Measurements from ENCODE around the gene ODAD3.

GRCh38 chr19:11380653-11381537 is 54.0 kb downstream of the ODAD3 start:
- TF ChIP-seq POLR2A (IDR thresholded peaks at IDR 0.05; ENCODE audit: low read length): peak; percentile 49
- TF ChIP-seq GATA1 (IDR thresholded peaks at IDR 0.05; ENCODE audit: low read depth, low read length): no peak

All from erythroblast (primary cell).